ENCODE data around the gene FAM169A. TPM values are rescaled to one million over a fixed set of nuclear protein-coding genes. Genes with fewer than 3 reads are reported as not detected.
"Not testable (repeated sequence)": the region's sequence is repeated elsewhere in the genome, so short reads cannot be mapped to it uniquely, and the experiment has no call there.

Gene FAM169A
- total RNA-seq, 2 experiments from 2014 or later: 3.1 to 3.6 TPM

DNA sequence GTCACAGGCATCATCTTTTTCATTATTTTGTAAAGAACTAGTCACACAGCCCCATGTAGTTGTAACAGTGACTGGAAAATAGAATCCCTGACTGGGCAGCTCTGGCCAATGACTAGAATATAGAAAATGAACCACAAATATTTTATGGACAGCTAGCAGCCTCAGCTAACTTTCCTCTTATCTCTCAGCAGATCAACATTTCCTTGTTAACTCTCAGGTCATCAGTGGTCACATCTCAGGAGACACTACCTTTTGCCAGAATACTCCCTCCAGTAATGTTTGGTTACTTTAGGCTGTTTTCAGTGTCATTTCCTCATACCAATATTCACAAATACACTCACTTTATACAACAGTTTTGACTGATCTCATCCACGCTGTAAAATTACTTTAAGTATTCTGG is 43.9 kb downstream of the FAM169A start:
- POLR2A ChIA-PET: no interaction called here
- CTCF ChIA-PET: interaction anchor here (1.4 kb wide), 1 partner anchor 13 kb away, joined by 3 read pairs; no protein-coding TSS in a partner anchor
- H3K27me3 Mint-ChIP-seq: no peaks in the 10 kb centered on the region
- H3K4me3 Mint-ChIP-seq: no peak overlapping the region
- H3K9me3 Mint-ChIP-seq: no peaks in the 10 kb centered on the region
- H3K27ac Mint-ChIP-seq: no peak overlapping the region
- DNase-seq: no peak
- no peaks in the 10 kb centered on the region for H3K4me1 Mint-ChIP-seq
- H3K36me3 Mint-ChIP-seq (ENCODE audit: low read depth): no peaks in the 10 kb centered on the region

DNA sequence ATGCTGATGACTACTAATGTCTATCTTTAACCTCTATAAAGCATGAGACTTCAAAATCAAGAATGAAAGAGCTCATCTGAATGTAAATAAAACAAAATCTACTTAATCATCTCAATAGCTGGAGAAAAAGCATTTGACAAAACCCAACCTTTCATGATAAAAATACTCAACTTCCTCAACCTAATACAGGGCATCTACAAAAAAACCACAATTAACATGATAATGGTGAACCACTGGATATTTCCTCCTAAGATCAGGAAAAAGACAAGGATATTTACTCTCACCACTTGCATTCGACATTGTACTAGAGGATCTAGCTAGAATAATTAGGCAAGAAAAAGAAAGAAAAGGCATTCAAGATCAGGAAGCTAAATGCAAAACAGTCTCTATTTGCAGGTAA is 49.3 kb downstream of the FAM169A start:
- POLR2A ChIA-PET: no interaction called here
- H3K27ac Mint-ChIP-seq: no peak overlapping the region
- H3K36me3 Mint-ChIP-seq (ENCODE audit: low read depth): no peaks in the 10 kb centered on the region
- no peaks in the 10 kb centered on the region for H3K4me1 Mint-ChIP-seq
- CTCF ChIA-PET: no interaction called here
- H3K27me3 Mint-ChIP-seq: no peaks in the 10 kb centered on the region
- H3K4me3 Mint-ChIP-seq: no peak overlapping the region
- H3K9me3 Mint-ChIP-seq: no peaks in the 10 kb centered on the region
- no peak for DNase-seq

GRCh38 chr5:74810915-74811314 is 55.3 kb downstream of the FAM169A start:
- ChIA-PET CTCF (interaction anchor here (0.7 kb wide), 1 partner anchor 1364 kb away, joined by 3 read pairs; no protein-coding TSS in a partner anchor), POLR2A (no interaction called here)
- Mint-ChIP-seq H3K4me1 (no peaks in the 10 kb centered on the region), H3K9me3 (no peaks in the 10 kb centered on the region), H3K4me3 (no peak overlapping the region), H3K27me3 (no peaks in the 10 kb centered on the region), H3K27ac (no peak overlapping the region), H3K36me3 (ENCODE audit: low read depth) (no peaks in the 10 kb centered on the region)
- no peak for DNase-seq

DNA sequence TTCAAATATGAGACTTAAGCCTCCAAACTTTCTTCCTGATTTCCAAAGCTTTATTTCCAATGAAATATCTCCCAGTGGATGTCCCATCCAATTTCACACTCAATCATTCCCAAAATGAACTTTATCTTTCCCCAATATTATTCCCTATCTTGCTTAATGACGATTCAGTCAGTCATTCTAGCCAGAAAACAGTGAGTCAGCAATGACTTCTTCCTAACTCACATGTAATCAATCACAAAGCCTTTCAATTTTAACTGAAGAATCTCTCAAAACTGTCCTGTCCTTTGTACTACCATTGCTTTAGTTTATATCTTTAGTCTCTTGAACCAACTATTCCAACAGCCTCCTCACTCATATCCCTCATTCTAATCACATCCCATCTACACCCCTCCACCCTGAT is 64.2 kb downstream of the FAM169A start:
- no peak overlapping the region for H3K27ac Mint-ChIP-seq
- no peaks in the 10 kb centered on the region for H3K4me1 Mint-ChIP-seq
- H3K4me3 Mint-ChIP-seq: no peak overlapping the region
- ChIA-PET CTCF (no interaction called here), POLR2A (no interaction called here)
- peaks cover 2% of the 10 kb centered on the region for H3K36me3 Mint-ChIP-seq (ENCODE audit: low read depth)
- no peaks in the 10 kb centered on the region for H3K9me3 Mint-ChIP-seq
- no peaks in the 10 kb centered on the region for H3K27me3 Mint-ChIP-seq
- no peak for DNase-seq

GRCh38 chr5:74801197-74801596 is 65.0 kb downstream of the FAM169A start:
- Mint-ChIP-seq H3K9me3 (no peaks in the 10 kb centered on the region), H3K27ac (no peak overlapping the region), H3K4me3 (no peak overlapping the region), H3K36me3 (ENCODE audit: low read depth) (peaks cover 2% of the 10 kb centered on the region), H3K27me3 (no peaks in the 10 kb centered on the region), H3K4me1 (no peaks in the 10 kb centered on the region)
- ChIA-PET CTCF (no interaction called here), POLR2A (interaction anchor here (0.7 kb wide), 1 partner anchor 1168 kb away, joined by 4 read pairs; no protein-coding TSS in a partner anchor)
- no peak for DNase-seq

- no peak for DNase-seq
- Mint-ChIP-seq H3K27ac (no peak overlapping the region), H3K27me3 (no peaks in the 10 kb centered on the region), H3K4me3 (no peak overlapping the region), H3K4me1 (no peaks in the 10 kb centered on the region), H3K9me3 (no peaks in the 10 kb centered on the region), H3K36me3 (ENCODE audit: low read depth) (peaks cover 2% of the 10 kb centered on the region)
- ChIA-PET POLR2A (no interaction called here), CTCF (no interaction called here)
Measured at GRCh38 chr5:74798977-74799911, 66.9 kb downstream of the FAM169A start.

GRCh38 chr5:74791669-74792068 is 74.5 kb downstream of the FAM169A start:
- not testable (repeated sequence) for H3K27ac Mint-ChIP-seq, H3K4me1 Mint-ChIP-seq, H3K27me3 Mint-ChIP-seq

GRCh38 chr5:74787424-74787823 is 78.8 kb downstream of the FAM169A start:
- no peak overlapping the region for H3K27ac Mint-ChIP-seq
- no peak for DNase-seq
- ChIA-PET CTCF (no interaction called here), POLR2A (no interaction called here)
- no peak overlapping the region for H3K4me3 Mint-ChIP-seq
- H3K9me3 Mint-ChIP-seq: no peaks in the 10 kb centered on the region
- H3K4me1 Mint-ChIP-seq: no peaks in the 10 kb centered on the region
- H3K36me3 Mint-ChIP-seq (ENCODE audit: low read depth): peaks cover 2% of the 10 kb centered on the region
- H3K27me3 Mint-ChIP-seq: no peaks in the 10 kb centered on the region

More at GRCh38 chr5:74791669-74792068, 74.5 kb downstream of the FAM169A start:
- H3K36me3 Mint-ChIP-seq (ENCODE audit: low read depth); CTCF ChIA-PET; POLR2A ChIA-PET; H3K4me3 Mint-ChIP-seq; H3K9me3 Mint-ChIP-seq; DNase-seq: not testable (repeated sequence)

GRCh38 chr5:74786851-74787250 is 79.3 kb downstream of the FAM169A start:
- H3K9me3 Mint-ChIP-seq: no peaks in the 10 kb centered on the region
- no peak overlapping the region for H3K4me3 Mint-ChIP-seq
- POLR2A ChIA-PET: no interaction called here
- CTCF ChIA-PET: no interaction called here
- H3K4me1 Mint-ChIP-seq: no peaks in the 10 kb centered on the region
- DNase-seq: no peak
- no peaks in the 10 kb centered on the region for H3K36me3 Mint-ChIP-seq (ENCODE audit: low read depth)
- no peak overlapping the region for H3K27ac Mint-ChIP-seq
- H3K27me3 Mint-ChIP-seq: no peaks in the 10 kb centered on the region

GRCh38 chr5:74778609-74779008 is 87.6 kb downstream of the FAM169A start:
- H3K36me3 Mint-ChIP-seq (ENCODE audit: low read depth): peaks cover 11% of the 10 kb centered on the region
- CTCF ChIA-PET: no interaction called here
- H3K4me3 Mint-ChIP-seq: no peak overlapping the region
- POLR2A ChIA-PET: no interaction called here
- DNase-seq: no peak
- H3K27ac Mint-ChIP-seq: no peak overlapping the region
- H3K27me3 Mint-ChIP-seq: no peaks in the 10 kb centered on the region
- no peaks in the 10 kb centered on the region for H3K9me3 Mint-ChIP-seq
- H3K4me1 Mint-ChIP-seq: no peaks in the 10 kb centered on the region

DNA sequence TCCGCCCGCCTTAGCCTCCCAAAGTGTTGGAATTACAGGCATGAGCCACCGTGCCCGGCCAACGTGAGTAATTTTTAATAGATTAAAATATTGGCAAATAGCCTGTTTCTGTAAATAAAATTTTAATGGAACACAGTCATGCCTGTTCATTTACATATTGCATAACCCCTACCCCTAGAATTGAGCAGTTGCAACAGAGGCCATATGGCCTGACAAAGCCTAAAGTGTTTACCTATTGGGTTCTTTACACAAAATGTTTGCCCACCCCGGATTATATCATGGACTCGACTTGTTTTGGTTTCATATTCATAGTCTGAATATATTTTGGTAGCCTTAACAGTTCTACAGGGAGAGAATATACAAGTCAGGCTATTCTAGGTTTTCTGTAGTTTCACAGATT is 93.8 kb downstream of the FAM169A start:
- no peaks in the 10 kb centered on the region for H3K9me3 Mint-ChIP-seq
- H3K27ac Mint-ChIP-seq: no peak overlapping the region
- no peak overlapping the region for H3K4me3 Mint-ChIP-seq
- CTCF ChIA-PET: no interaction called here
- POLR2A ChIA-PET: no interaction called here
- no peaks in the 10 kb centered on the region for H3K27me3 Mint-ChIP-seq
- H3K4me1 Mint-ChIP-seq: peaks cover 18% of the 10 kb centered on the region
- H3K36me3 Mint-ChIP-seq (ENCODE audit: low read depth): peaks cover 37% of the 10 kb centered on the region
- DNase-seq: no peak

GRCh38 chr5:74767579-74767913 is 98.6 kb downstream of the FAM169A start:
- H3K36me3 Mint-ChIP-seq (ENCODE audit: low read depth): peaks cover 33% of the 10 kb centered on the region
- peaks cover 35% of the 10 kb centered on the region for H3K4me1 Mint-ChIP-seq
- no peaks in the 10 kb centered on the region for H3K9me3 Mint-ChIP-seq
- peak; percentile 20 for DNase-seq
- ChIA-PET CTCF (interaction anchor here (0.9 to 1.6 kb wide), 2 partner anchors 9 to 73 kb away, joined by 3 to 4 read pairs; no protein-coding TSS in a partner anchor), POLR2A (no interaction called here)
- peak overlapping the region; percentile 96 for H3K27ac Mint-ChIP-seq
- H3K27me3 Mint-ChIP-seq: no peaks in the 10 kb centered on the region
- H3K4me3 Mint-ChIP-seq: peak overlapping the region; percentile 100

- Mint-ChIP-seq H3K9me3 (no peaks in the 10 kb centered on the region), H3K36me3 (ENCODE audit: low read depth) (peaks cover 35% of the 10 kb centered on the region), H3K27ac (peak within 1 kb of the TSS; percentile 96), H3K27me3 (no peaks in the 10 kb centered on the region), H3K4me1 (peaks cover 35% of the 10 kb centered on the region), H3K4me3 (peak within 1 kb of the TSS; percentile 100)
- ChIA-PET CTCF (interaction anchor here (0.7 to 1.6 kb wide), 3 partner anchors 8 to 73 kb away, joined by 3 to 4 read pairs (median 3); no protein-coding TSS in a partner anchor), POLR2A (no interaction called here)
- peak; percentile 94 for DNase-seq
Measured at GRCh38 chr5:74766849-74767578, 99.2 kb downstream of the FAM169A start, which contains the start of the genes GFM2 and NSA2. TSS of gene GFM2 (minus strand) at chr5:74767117. CDS start at chr5:74763742, 3,375 bp downstream. TSS of gene NSA2 (plus strand) at chr5:74767249. CDS start at chr5:74767361, 112 bp downstream.

Data from activated CD4-positive, alpha-beta T cell treated with anti-CD3 and anti-CD28 coated beads, Interleukin-2, amount 10 ng/mL, durations not matched to agents 7 days and 5 days (primary cell).